Endothelial cell of umbilical vein (primary cell): ENCODE results near the gene ABCF2.

ENCODE experiments used
- CTCF ChIP-seq, 2 donors: IDR thresholded peaks; 1 replicate in 1 of 2; 2 replicates in 1 of 2; pipeline ENCODE4 v1.5.1; 2011; ENCODE audit warnings: low read length in 2 of 2, mild to moderate bottlenecking in 2 of 2, moderate library complexity in 2 of 2, control low read depth in 1 of 2, inconsistent platforms in 1 of 2, low read depth in 1 of 2; ENCODE audit not compliant: insufficient read depth in 1 of 2; ENCODE audit errors: extremely low read depth in 1 of 2
- EZH2 ChIP-seq: IDR thresholded peaks from 2 replicates; pipeline ENCODE4 v1.6.1; 2012; ENCODE audit warnings: borderline replicate concordance, low read depth, mild to moderate bottlenecking, moderate library complexity, low read length, inconsistent platforms; ENCODE audit not compliant: severe bottlenecking
- POLR2AphosphoS5 ChIP-seq: IDR thresholded peaks from 2 replicates; pipeline ENCODE4 v1.6.1; 2012; ENCODE audit warnings: low read depth, mild to moderate bottlenecking, control low read depth, low read length, moderate library complexity; ENCODE audit not compliant: insufficient read depth

DNA sequence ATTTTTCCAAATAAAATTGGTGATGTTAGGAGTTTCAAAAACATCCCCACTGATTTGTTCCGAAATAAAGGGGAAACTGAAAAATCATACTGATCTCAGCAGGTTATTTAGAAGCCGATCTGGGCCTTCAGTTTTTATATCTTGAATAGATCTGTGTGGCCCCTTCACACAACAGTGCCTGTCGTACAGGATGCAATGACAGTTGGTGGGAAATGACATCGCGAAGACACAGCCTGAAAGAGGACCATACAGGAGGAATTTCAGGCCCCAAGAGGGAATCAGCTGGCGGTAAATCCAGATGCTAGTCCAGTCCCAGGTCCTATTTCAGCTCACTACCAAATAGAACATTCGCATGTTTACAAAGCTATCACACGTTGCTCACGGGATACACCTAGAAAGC, 19.7 kb downstream of the ABCF2 start:
- TF ChIP-seq CTCF (IDR thresholded peaks at IDR 0.05; ENCODE audit: extremely low read depth in 1 of 2, insufficient read depth in 1 of 2, low read depth in 1 of 2, low read length in 2 of 2) (no peak), POLR2AphosphoS5 (no peak), EZH2 (no peak)
